GM18508 (cell line): ENCODE data around the gene TENT5A.
A peak's percentile ranks its signal among the peaks of the same experiment; 100 is the strongest.

Source experiments
- ATAC-seq: cut with Tn5 transposase; IDR thresholded peaks from one replicate; pipeline ENCODE4 v1.9.1; 2021; ENCODE audit warnings: moderate number of reproducible peaks; ENCODE audit not compliant: insufficient read depth, unreplicated experiment

The TENT5A gene

GRCh38 chr6:81772741-81773140 is 20.3 kb upstream of the TENT5A start:
- ATAC-seq = peak; percentile 100

GRCh38 chr6:81771097-81771496 is 18.6 kb upstream of the TENT5A start:
- no peak for ATAC-seq

DNA sequence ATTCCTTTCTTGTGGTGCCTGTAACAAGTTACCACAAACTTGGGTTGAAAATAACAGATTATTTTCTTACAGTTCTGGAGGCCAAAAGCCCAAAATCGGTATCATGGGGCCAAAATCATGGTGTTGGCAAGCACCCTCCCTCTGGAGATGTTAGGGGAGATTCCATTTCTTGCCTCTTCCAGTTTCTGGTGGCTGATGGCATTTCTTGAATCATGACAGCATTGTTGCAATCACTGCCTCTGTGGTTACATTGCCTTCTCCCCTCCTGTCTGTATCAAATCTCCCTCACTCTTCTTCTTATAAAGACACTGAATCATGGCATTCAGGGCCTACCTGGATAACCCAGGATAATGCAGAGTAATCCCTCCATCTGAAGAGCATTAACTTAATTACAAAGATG is 17.9 kb upstream of the TENT5A start:
- no peak for ATAC-seq

GRCh38 chr6:81769824-81770223 is 17.3 kb upstream of the TENT5A start:
- no peak for ATAC-seq

- no peak for ATAC-seq
Measured at GRCh38 chr6:81768150-81768942, 15.9 kb upstream of the TENT5A start.

GRCh38 chr6:81767163-81767891 is 14.8 kb upstream of the TENT5A start:
- no peak for ATAC-seq

- peak; percentile 86 for ATAC-seq
Measured at GRCh38 chr6:81766482-81767069, 14.1 kb upstream of the TENT5A start.

- ATAC-seq = no peak
Measured at GRCh38 chr6:81764531-81764930, 12.1 kb upstream of the TENT5A start.

DNA sequence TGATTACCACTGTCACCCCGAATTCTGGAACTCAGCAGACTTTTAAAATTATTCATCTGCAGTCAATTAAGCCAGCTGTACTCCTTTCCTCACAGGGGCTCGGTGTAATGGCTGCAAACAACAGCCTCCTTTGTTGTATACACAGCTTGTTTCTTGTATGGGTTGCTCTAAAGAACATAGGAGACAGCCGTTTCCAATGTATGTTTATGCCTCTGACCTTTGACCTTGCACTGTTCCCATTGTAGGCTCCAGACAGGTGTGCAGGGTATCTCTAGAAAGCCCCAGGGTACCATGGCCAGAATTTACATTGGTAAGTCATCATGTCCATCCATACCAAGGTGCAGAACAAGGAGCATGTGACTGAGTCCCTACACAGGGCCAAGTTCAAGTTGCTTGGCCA is 11.5 kb upstream of the TENT5A start:
- ATAC-seq = no peak

- ATAC-seq = no peak
Measured at GRCh38 chr6:81763051-81763450, 10.6 kb upstream of the TENT5A start.

- no peak for ATAC-seq
Measured at GRCh38 chr6:81762606-81763005, 10.1 kb upstream of the TENT5A start.

- no peak for ATAC-seq
Measured at GRCh38 chr6:81762132-81762531, 9.7 kb upstream of the TENT5A start.

DNA sequence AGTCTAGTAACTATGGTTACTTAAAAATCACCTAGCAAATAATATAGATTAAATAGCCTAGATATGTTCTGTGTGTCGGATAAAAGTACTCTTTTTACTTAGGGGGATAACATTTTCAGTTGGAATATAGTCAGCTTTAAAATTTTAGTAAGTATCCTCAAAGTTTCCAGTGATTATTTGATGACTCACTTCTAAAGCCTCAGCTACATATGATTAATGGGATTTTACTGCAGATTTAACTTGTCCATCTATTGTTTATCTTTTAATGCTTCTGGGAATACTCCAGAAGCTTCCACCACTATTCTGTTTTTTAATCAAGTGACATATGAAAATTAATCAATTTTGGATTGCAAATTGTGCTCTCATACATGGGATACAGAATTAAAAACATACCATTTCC is 8.7 kb upstream of the TENT5A start:
- ATAC-seq = no peak

DNA sequence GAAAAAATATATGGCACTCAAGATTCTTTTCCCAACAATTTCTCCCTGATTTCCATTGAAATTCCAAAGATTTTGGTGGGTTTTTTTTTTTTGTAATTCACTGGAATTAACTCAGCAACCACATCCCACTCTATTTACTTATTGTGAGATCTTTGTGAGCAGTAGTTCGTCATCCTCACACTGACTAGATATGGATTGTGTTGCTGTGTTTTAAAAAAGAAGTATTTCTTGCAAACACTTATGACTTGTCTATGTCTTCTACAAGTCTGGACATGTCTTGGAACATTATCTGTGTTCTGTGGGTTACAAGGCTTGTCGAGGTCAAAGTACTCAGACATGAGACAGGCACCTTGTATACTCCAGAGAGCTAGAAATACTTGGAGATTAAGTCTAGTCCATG is 7.3 kb upstream of the TENT5A start:
- no peak for ATAC-seq

- no peak for ATAC-seq
Measured at GRCh38 chr6:81758221-81758620, 5.7 kb upstream of the TENT5A start.

DNA sequence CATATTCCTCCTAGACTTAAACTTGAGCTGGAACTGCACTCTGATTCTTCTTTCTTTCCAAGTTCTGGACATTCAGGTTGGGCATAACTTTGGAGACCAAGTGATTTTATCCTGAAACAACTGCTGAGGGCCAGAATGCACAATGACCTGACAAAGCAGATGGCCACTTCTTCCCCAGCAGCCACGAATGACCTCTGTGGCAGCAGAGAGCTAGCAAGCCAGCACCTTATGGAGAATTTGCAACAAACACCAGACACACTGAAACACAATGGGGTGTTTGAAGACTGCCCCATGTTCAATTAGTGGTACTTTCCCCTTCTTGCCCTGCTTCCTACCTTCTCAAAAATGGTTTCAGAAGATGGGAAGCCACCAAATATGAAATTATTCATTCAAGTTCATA is 4.2 kb upstream of the TENT5A start:
- no peak for ATAC-seq

GRCh38 chr6:81755551-81755950 is 3.1 kb upstream of the TENT5A start:
- no peak for ATAC-seq

GRCh38 chr6:81754906-81755305 is 2.4 kb upstream of the TENT5A start:
- ATAC-seq = no peak

DNA sequence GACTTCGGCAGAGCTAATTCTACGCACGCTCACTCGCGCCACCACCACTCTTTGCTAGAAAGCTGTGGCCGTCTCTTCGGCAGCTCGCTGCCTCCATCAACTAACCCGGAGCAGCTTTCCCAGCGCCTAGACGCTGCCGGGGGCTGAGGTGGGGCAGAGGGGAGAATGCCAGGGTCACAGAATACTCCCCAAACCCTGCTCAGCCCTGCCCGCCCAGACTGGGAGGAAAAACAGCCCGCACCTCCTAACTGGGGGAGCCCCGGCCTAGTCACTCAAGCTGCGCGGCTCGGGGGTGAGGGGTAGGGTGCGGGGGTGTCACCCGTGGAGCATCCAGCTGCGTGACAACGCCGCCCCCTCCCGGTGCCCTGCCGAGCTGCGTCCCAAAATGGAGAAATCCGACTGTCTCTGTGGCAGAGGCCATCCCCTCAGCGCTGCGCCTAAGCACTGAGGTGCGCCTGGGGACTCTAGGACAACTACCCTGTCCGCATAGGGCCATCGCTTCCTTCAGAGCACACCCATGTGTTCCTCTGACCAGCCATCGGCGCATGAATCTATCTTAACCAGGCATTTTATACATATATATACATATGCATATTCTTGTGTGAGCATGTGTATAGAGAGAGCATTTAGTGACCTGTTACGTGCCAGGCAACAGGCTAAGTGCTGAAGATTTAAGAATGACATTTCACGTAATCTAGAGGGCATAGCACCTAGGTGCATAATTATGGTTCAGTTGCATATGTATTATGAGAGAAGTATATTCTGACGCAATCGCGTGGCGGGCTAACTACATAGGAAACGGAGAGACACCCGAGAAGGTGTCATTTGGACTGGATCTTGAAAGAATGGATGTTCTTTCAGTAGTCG is 1.5 kb upstream of the TENT5A start:
- peak; percentile 44 for ATAC-seq

DNA sequence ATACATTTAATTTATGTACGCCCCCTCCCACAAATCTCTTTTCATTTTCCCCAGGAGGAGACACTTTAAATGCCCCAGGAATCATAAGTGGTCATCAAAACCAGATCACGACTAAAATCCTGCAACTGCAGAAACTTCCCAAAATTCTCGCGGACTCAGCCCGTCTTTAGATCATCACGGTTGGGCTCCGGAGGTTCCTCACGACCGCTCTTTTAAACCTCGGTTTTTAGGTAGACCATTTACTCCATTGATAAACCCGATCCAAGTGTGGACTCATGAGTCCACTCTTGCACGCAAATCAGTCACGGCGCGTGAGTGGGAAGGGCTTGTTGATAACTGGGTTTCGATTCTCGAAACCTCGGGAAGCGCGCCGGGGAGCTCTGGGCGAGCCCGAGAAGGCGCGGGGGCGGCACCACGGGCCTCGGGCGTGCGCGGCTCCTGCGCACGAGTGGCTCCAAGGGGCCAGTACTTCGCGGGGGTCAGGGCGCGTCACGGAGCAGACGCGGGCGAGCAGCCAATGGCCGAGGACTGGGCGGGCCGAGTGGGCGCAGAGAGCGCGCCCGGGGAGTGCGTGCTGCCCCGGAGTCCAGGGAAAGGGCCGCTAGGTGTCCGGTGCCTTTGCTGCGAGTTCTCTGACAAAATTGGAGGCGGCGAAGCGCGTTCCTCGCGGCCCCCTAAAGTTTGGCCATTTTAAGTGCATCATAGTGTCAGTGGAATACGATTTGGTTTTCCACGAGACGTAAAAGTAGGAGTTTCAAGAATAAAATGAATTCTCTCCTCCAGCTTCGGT is 635 bp upstream of the TENT5A start:
- ATAC-seq = peak; percentile 29
